IMR-90 (cell line): ENCODE measurements around the gene MPPED1. TPM values are rescaled to one million over a fixed set of nuclear protein-coding genes. Genes with fewer than 3 reads are reported as not detected.

Source experiments
- ATAC-seq: fragments of 200-7000 bp; cut with Tn5 transposase; 2 replicates; pipeline ENCODE4 v1.9.1; 2020; ENCODE audit warnings: low read depth, mild to moderate bottlenecking, moderate library complexity
- BruUV-seq: library from RNA; stranded (reverse); fragments of 400-500 nt; replicated peaks from 2 replicates; lab custom pipeline; 2021; lab: Mats Ljungman, UMichigan
- CTCF ChIA-PET: fragments of 300-600 bp; formaldehyde crosslinking; extraction: SDS; loops from one replicate; lab custom pipeline; 2021; ENCODE audit warnings: antibody characterized with exemption; lab: Yijun Ruan, JAX
- POLR2A ChIA-PET: fragments of 300-600 bp; sonication (Branson Sonifier 250); formaldehyde crosslinking; loops from one replicate; lab custom pipeline; 2022; ENCODE audit warnings: antibody characterized with exemption; ENCODE audit not compliant: unreplicated experiment; lab: Charles Lee
- DNase-seq: peaks from one replicate; pipeline ENCODE4 v3.0.0; 2013
- H2AFZ ChIP-seq: replicated peaks from 2 replicates; pipeline ENCODE3; 2013; ENCODE audit warnings: low read length, mild to moderate bottlenecking; ENCODE audit not compliant: poor library complexity
- H2AK5ac ChIP-seq: 2 replicates; pipeline ENCODE4 v1.6.1; 2013; ENCODE audit warnings: low read depth, low read length, inconsistent platforms
- H2AK9ac ChIP-seq: replicated peaks from 2 replicates; pipeline ENCODE3; 2013; ENCODE audit warnings: mild to moderate bottlenecking, low read depth, low read length, moderate library complexity; ENCODE audit not compliant: poor library complexity
- H2BK120ac ChIP-seq: 2 replicates; pipeline ENCODE4 v1.6.1; 2013; ENCODE audit warnings: low read depth, low read length, inconsistent platforms
- H2BK15ac ChIP-seq: 3 replicates; pipeline ENCODE4 v1.6.1; 2013; ENCODE audit warnings: low read depth, low read length, inconsistent platforms
- H2BK20ac ChIP-seq: 2 replicates; pipeline ENCODE4 v1.6.1; 2013; ENCODE audit warnings: low read depth, mild to moderate bottlenecking, inconsistent platforms, low read length, moderate library complexity
- H2BK5ac ChIP-seq: 2 replicates; pipeline ENCODE4 v1.6.1; 2013; ENCODE audit warnings: mild to moderate bottlenecking, low read depth, low read length, inconsistent platforms; ENCODE audit not compliant: poor library complexity, severe bottlenecking
- H3K14ac ChIP-seq: replicated peaks from 2 replicates; pipeline ENCODE4 v1.6.1; 2013; ENCODE audit warnings: low read depth, low read length, inconsistent platforms
- H3K18ac ChIP-seq: 2 replicates; pipeline ENCODE4 v1.6.1; 2013; ENCODE audit warnings: low read depth, low read length, control low read depth
- H3K23ac ChIP-seq: 2 replicates; pipeline ENCODE4 v1.6.1; 2013; ENCODE audit warnings: low read depth, low read length, inconsistent platforms
- H3K27ac ChIP-seq: 2 replicates; pipeline ENCODE4 v1.5.1; 2013; ENCODE audit warnings: mild to moderate bottlenecking, control low read depth, low read length; ENCODE audit not compliant: insufficient read depth
- H3K27me3 ChIP-seq: 2 replicates; pipeline ENCODE4 v1.6.1; 2013; ENCODE audit warnings: low read length; ENCODE audit not compliant: control insufficient read depth, insufficient read depth
- H3K36me3 ChIP-seq: 2 replicates; pipeline ENCODE4 v1.6.1; 2013; ENCODE audit warnings: low read length, mixed read lengths; ENCODE audit not compliant: control insufficient read depth, insufficient read depth
- H3K4ac ChIP-seq: 2 replicates; pipeline ENCODE4 v1.6.1; 2013; ENCODE audit warnings: low read depth, low read length, inconsistent platforms
- H3K4me1 ChIP-seq: 2 replicates; pipeline ENCODE4 v1.6.1; 2013; ENCODE audit warnings: low read length, mixed read lengths; ENCODE audit not compliant: control insufficient read depth, insufficient read depth
- H3K4me2 ChIP-seq: 2 replicates; pipeline ENCODE4 v1.6.1; 2013; ENCODE audit warnings: low read depth, mild to moderate bottlenecking, control low read depth, low read length, moderate library complexity
- H3K4me3 ChIP-seq: 2 replicates; pipeline ENCODE4 v1.5.1; 2013; ENCODE audit warnings: low read depth, mild to moderate bottlenecking, control low read depth, low read length, moderate library complexity; ENCODE audit not compliant: insufficient read depth
- H3K56ac ChIP-seq: 2 replicates; pipeline ENCODE4 v1.6.1; 2013; ENCODE audit warnings: low read length, inconsistent platforms; ENCODE audit not compliant: insufficient read depth; ENCODE audit errors: extremely low read depth
- H3K79me1 ChIP-seq, 2 experiments: 2 replicates each; pipeline ENCODE4 v1.6.1; 2013; ENCODE audit warnings: low read length in 2 of 2, inconsistent platforms in 1 of 2, low read depth in 1 of 2
- H3K9ac ChIP-seq: 2 replicates; pipeline ENCODE4 v1.6.1; 2013; ENCODE audit warnings: low read depth, low read length, control low read depth
- H3K9me1 ChIP-seq: 2 replicates; pipeline ENCODE4 v1.6.1; 2013; ENCODE audit warnings: low read length, inconsistent platforms; ENCODE audit not compliant: insufficient read depth
- H3K9me3 ChIP-seq: 2 replicates; pipeline ENCODE4 v1.6.1; 2013; ENCODE audit warnings: low read length; ENCODE audit not compliant: control insufficient read depth, insufficient read depth
- H4K20me1 ChIP-seq: 2 replicates; pipeline ENCODE4 v1.6.1; 2013; ENCODE audit warnings: low read length, inconsistent platforms; ENCODE audit not compliant: insufficient read depth
- H4K5ac ChIP-seq: 2 replicates; pipeline ENCODE4 v1.6.1; 2013; ENCODE audit warnings: mild to moderate bottlenecking, low read depth, low read length, control low read depth
- H4K8ac ChIP-seq, 2 experiments: 2 replicates each; pipeline ENCODE4 v1.6.1; 2013; ENCODE audit warnings: low read depth in 2 of 2, low read length in 2 of 2, control low read depth in 1 of 2, inconsistent platforms in 1 of 2
- H4K91ac ChIP-seq: 2 replicates; pipeline ENCODE4 v1.6.1; 2013; ENCODE audit warnings: low read depth, low read length, inconsistent platforms; ENCODE audit not compliant: insufficient read depth
- BHLHE40 ChIP-seq: fragments of 150-350 bp; IDR thresholded peaks from 2 replicates; pipeline ENCODE4 v1.6.1; 2016; ENCODE audit warnings: mild to moderate bottlenecking, low read depth, low read length
- CEBPB ChIP-seq: IDR thresholded peaks from 2 replicates; pipeline ENCODE4 v1.6.1; 2012; ENCODE audit warnings: low read depth, low read length, improper control_type of control experiment
- CHD1 ChIP-seq: IDR thresholded peaks from 2 replicates; pipeline ENCODE4 v1.6.1; 2012; ENCODE audit warnings: low read depth, low read length, improper control_type of control experiment
- CTCF ChIP-seq: conservative IDR thresholded peaks from 2 replicates; pipeline ENCODE4 v1.5.1; 2012; ENCODE audit warnings: mild to moderate bottlenecking, low read depth, low read length, improper control_type of control experiment
- ELK1 ChIP-seq: fragments of 150-350 bp; IDR thresholded peaks from 2 replicates; pipeline ENCODE4 v1.6.1; 2016; ENCODE audit warnings: low read depth, mild to moderate bottlenecking, low read length, moderate library complexity, borderline replicate concordance
- FOS ChIP-seq: fragments of 150-350 bp; IDR thresholded peaks from 2 replicates; pipeline ENCODE4 v1.6.1; 2016; ENCODE audit warnings: low read depth, low read length
- MAFK ChIP-seq: IDR thresholded peaks from 2 replicates; pipeline ENCODE4 v1.6.1; 2012; ENCODE audit warnings: low read depth, low read length, improper control_type of control experiment
- MXI1 ChIP-seq: IDR thresholded peaks from 2 replicates; pipeline ENCODE4 v1.6.1; 2012; ENCODE audit warnings: low read depth, mild to moderate bottlenecking, low read length, moderate library complexity, borderline replicate concordance
- POLR2A ChIP-seq: IDR thresholded peaks from 2 replicates; pipeline ENCODE4 v1.6.1; 2012; ENCODE audit warnings: mild to moderate bottlenecking, low read depth, low read length
- RAD21 ChIP-seq: IDR thresholded peaks from 2 replicates; pipeline ENCODE4 v1.6.1; 2012; ENCODE audit warnings: low read length, improper control_type of control experiment
- RCOR1 ChIP-seq: IDR thresholded peaks from 2 replicates; pipeline ENCODE4 v1.6.1; 2012; ENCODE audit warnings: mild to moderate bottlenecking, low read length, improper control_type of control experiment; ENCODE audit not compliant: insufficient replicate concordance
- RFX5 ChIP-seq: IDR thresholded peaks from 2 replicates; pipeline ENCODE4 v1.8.0; 2012; ENCODE audit warnings: low read depth, mild to moderate bottlenecking, low read length, moderate library complexity
- SMC3 ChIP-seq: fragments of 150-350 bp; IDR thresholded peaks from 2 replicates; pipeline ENCODE4 v1.6.1; 2016; ENCODE audit warnings: low read depth, mild to moderate bottlenecking, antibody characterized with exemption, low read length, moderate library complexity
- USF2 ChIP-seq: fragments of 150-350 bp; IDR thresholded peaks from 2 replicates; pipeline ENCODE4 v1.6.1; 2017; ENCODE audit warnings: mild to moderate bottlenecking, antibody characterized with exemption, low read length, low read depth
- WGBS, 2 experiments: methylation state at CpG; one replicate each; pipeline versions ENCODE4 v1.1.5 to v1.1.7; 2013; ENCODE audit warnings: missing lambda C conversion rate in 2 of 2; ENCODE audit not compliant: insufficient read length in 1 of 2; ENCODE audit errors: extremely low coverage in 2 of 2; 5-methylcytosine and 5-hydroxymethylcytosine counted together
- dilution Hi-C: fragments of 300-500 bp; cut with HindIII; formaldehyde crosslinking; loops from one replicate; pipeline ENCODE4 v1.14.3; 2018; ENCODE audit warnings: low sequenced_read_pairs; ENCODE audit not compliant: unreplicated experiment
- in situ Hi-C: fragments of 300-500 bp; cut with MboI; formaldehyde crosslinking; loops from 3 replicates; pipeline ENCODE4 v1.14.3; 2019; ENCODE audit warnings: low sequenced_read_pairs, inconsistent platforms, mixed read lengths
- intact Hi-C: fragments of 100-400 bp; cut with micrococcal nuclease; formaldehyde crosslinking; loops from 2 replicates; pipeline ENCODE4 v1.10.0; 2022
- polyA plus RNA-seq, 3 experiments: library from polyadenylated mRNA; depleted of rRNA; stranded (reverse); fragments of >200 nt; gene quantifications; 2 replicates each; pipeline ENCODE4 v1.2.3, GENCODE V29; 2012; ENCODE audit warnings: low replicate concordance in 1 of 3
- total RNA-seq: library from RNA; depleted of rRNA; stranded (reverse); fragments of >200 nt; gene quantifications from 2 replicates; pipeline ENCODE4 v1.2.3, GENCODE V29; 2012

MPPED1 gene
- total and polyA plus RNA-seq, 2 of the 4 experiments (the other 2 are of a cell fraction), result not detected

- H4K8ac ChIP-seq, result no peak overlapping the region
- H2BK20ac ChIP-seq, result no peak overlapping the region
- no peaks in the 10 kb centered on the region for H3K36me3 ChIP-seq
- H3K9ac ChIP-seq, result no peak overlapping the region
- WGBS, 2 experiments, result 15% methylated on average over 3 of the region's 8 CpGs; no CpG with 5 or more reads in 1 of the 2 experiments
- H2BK15ac ChIP-seq, result no peak overlapping the region
- no peak overlapping the region for H3K14ac ChIP-seq
- no peak overlapping the region for H2BK120ac ChIP-seq
- no peak overlapping the region for H2AK5ac ChIP-seq
- H4K91ac ChIP-seq, result no peak overlapping the region
- H4K20me1 ChIP-seq, result no peaks in the 10 kb centered on the region
- in situ Hi-C loops, result no loop called here
- H3K4me1 ChIP-seq, result no peaks in the 10 kb centered on the region
- H2AFZ ChIP-seq, result no peak overlapping the region
- no peaks in the 10 kb centered on the region for H3K9me3 ChIP-seq
- H3K4me3 ChIP-seq, result no peak overlapping the region
- DNase-seq (no peak), ATAC-seq (no peak)
- no peak overlapping the region for H3K23ac ChIP-seq
- no peaks in the 10 kb centered on the region for H3K9me1 ChIP-seq
- H2BK5ac ChIP-seq, result no peak overlapping the region
- no peak overlapping the region for H3K4ac ChIP-seq
- no peak overlapping the region for H3K27ac ChIP-seq
- peaks cover 9% of the 10 kb centered on the region; the same call in 1 of the 2 replicates for H3K27me3 ChIP-seq
- no peaks in the 10 kb centered on the region for H3K79me1 ChIP-seq
- H4K5ac ChIP-seq, result no peak overlapping the region
- H3K18ac ChIP-seq, result no peak overlapping the region
- no TSS peak for BruUV-seq
- no peak overlapping the region for H3K4me2 ChIP-seq
- dilution Hi-C loops, result no loop called here
- no peak for TF ChIP-seq CTCF
- TF ChIP-seq ELK1, result no peak
- no peak for TF ChIP-seq RAD21
- TF ChIP-seq RCOR1, result no peak
- no peak for TF ChIP-seq CHD1
- no peak for TF ChIP-seq CEBPB
- TF ChIP-seq FOS, result no peak
- TF ChIP-seq POLR2A, result no peak
- TF ChIP-seq MAFK, result no peak
- no peak for TF ChIP-seq RFX5
- no peak for TF ChIP-seq BHLHE40
- no peak for TF ChIP-seq USF2
- no peak for TF ChIP-seq MXI1
- no peak for TF ChIP-seq SMC3
- H2AK9ac ChIP-seq, result no peak overlapping the region
- no peak overlapping the region for H3K56ac ChIP-seq
- ChIA-PET POLR2A (no interaction called here), CTCF (no interaction called here)
- intact Hi-C loops, result no loop called here
Observed at GRCh38 chr22:43441751-43442150, 29.9 kb downstream of the MPPED1 start.
